Measurements from ENCODE around the gene PGAM2. TPM values are rescaled to one million over a fixed set of nuclear protein-coding genes. Genes with fewer than 3 reads are reported as not detected.

PGAM2 gene
- total RNA-seq, 1 experiment from 2014 or later = 8.7 TPM

GRCh38 chr7:44060091-44060947 lies 5.0 kb downstream of the PGAM2 start:
- H3K4ac ChIP-seq (ENCODE audit: low read depth, low read length) = no peak overlapping the region
- H2BK20ac ChIP-seq (ENCODE audit: low read depth, low read length, poor library complexity, severe bottlenecking) = no peak overlapping the region
- no peak overlapping the region for H2BK5ac ChIP-seq (ENCODE audit: insufficient read length, low read length)
- H3K4me1 ChIP-seq (ENCODE audit: insufficient read depth, low read length) = peaks cover 4% of the 10 kb centered on the region; the same call in 1 of the 2 replicates
- no peak overlapping the region for H3K56ac ChIP-seq (ENCODE audit: insufficient read length, low read depth, low read length)
- Mint-ChIP-seq H3K27me3 (ENCODE audit: low read depth) (peaks cover 3% of the 10 kb centered on the region; the same call in 1 of the 2 replicates), H3K9me3 (no peaks in the 10 kb centered on the region; a peak in 2 of 5 replicates), H3K4me1 (peaks cover 18 to 19% of the 10 kb centered on the region in 2 experiments), H3K4me3 (no peak overlapping the region), H3K36me3 (ENCODE audit: insufficient read depth in 1 of 3, low read depth in 3 of 3) (peaks cover 14 to 55% (median 38%) of the 10 kb centered on the region in 3 experiments; a peak in 6 of 7 replicates), H3K27ac (no peak overlapping the region; a peak in 1 of 7 replicates)
- H4K20me1 ChIP-seq (ENCODE audit: control insufficient read depth, insufficient read depth, insufficient read length) = no peaks in the 10 kb centered on the region
- no peak overlapping the region for H3K9ac ChIP-seq (ENCODE audit: extremely low read depth, insufficient read length, low read length)
- no peak for TF ChIP-seq CTCF (conservative IDR thresholded peaks at IDR 0.05)
- H4K8ac ChIP-seq (replicated peaks; ENCODE audit: insufficient read length, low read depth, low read length) = no peak overlapping the region
- no peak overlapping the region for H3K23ac ChIP-seq (ENCODE audit: insufficient read length, low read depth, low read length)
- H3K79me1 ChIP-seq (ENCODE audit: insufficient read depth, low read depth, low read length, poor library complexity, severe bottlenecking) = no peaks in the 10 kb centered on the region
- no peak overlapping the region for H3K14ac ChIP-seq (ENCODE audit: insufficient read depth, low read length)
- no peak overlapping the region for H3K4me2 ChIP-seq (ENCODE audit: insufficient read depth, insufficient read length, low read length)
- no peak overlapping the region for H3K27ac ChIP-seq (ENCODE audit: insufficient read length, low read depth, low read length)
- H3K23me2 ChIP-seq (ENCODE audit: insufficient read length, low read depth, low read length, poor library complexity, severe bottlenecking) = no peaks in the 10 kb centered on the region
- H3K9me3 ChIP-seq (ENCODE audit: control insufficient read depth, low read depth, low read length) = no peaks in the 10 kb centered on the region
- no peak overlapping the region for H4K5ac ChIP-seq (ENCODE audit: insufficient read length, low read depth, low read length)
- no peak overlapping the region for H3K18ac ChIP-seq (ENCODE audit: insufficient read length, low read depth, low read length)
- H2AK5ac ChIP-seq (ENCODE audit: insufficient read length, low read length) = no peak overlapping the region
- no peaks in the 10 kb centered on the region for H3K27me3 ChIP-seq (ENCODE audit: insufficient read depth, low read length)
- no peak overlapping the region for H2AFZ ChIP-seq (ENCODE audit: low read length)
- no peak overlapping the region for H4K91ac ChIP-seq (ENCODE audit: insufficient read length, low read depth, low read length)
- H3K79me2 ChIP-seq (ENCODE audit: insufficient read depth, low read length) = no peaks in the 10 kb centered on the region
- H2BK120ac ChIP-seq (ENCODE audit: low read depth, low read length, poor library complexity, severe bottlenecking) = no peak overlapping the region
- H2BK12ac ChIP-seq (ENCODE audit: insufficient read length, low read depth, low read length) = no peak overlapping the region
- WGBS (ENCODE audit: extremely low coverage, insufficient read length, low lambda C conversion rate) = no CpG with 5 or more reads among the region's 21 CpGs
- H2BK15ac ChIP-seq (ENCODE audit: low read depth, low read length) = no peak overlapping the region
- DNase-seq = no peak
- H3T11ph ChIP-seq (ENCODE audit: low read length) = no peak overlapping the region

All from H9 (cell line).